ENCODE measurements around the gene DCP1A.
"Not testable (repeated sequence)": the region's sequence is repeated elsewhere in the genome, so short reads cannot be mapped to it uniquely, and the experiment has no call there.

DCP1A gene

DNA sequence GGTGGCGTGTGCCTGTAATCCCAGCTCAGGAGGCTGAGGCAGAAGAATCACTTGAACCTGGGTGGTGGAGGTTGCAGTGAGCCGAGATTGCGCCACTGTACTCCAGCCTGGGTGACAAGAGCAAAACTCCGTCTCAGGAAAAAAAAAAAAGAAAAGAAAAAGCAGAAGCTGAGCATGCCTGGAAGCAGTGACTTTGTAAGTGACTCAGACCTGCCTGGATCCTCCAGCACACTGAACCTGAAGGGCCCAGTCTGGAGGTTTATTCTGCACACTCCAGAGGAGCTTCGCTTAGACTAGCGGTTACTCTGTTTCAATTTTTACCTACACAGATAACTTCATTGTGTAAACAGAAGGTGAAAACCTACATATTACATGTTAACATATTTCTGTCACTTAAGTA is 19.4 kb downstream of the DCP1A start:
- not testable (repeated sequence) for DNase-seq

DNA sequence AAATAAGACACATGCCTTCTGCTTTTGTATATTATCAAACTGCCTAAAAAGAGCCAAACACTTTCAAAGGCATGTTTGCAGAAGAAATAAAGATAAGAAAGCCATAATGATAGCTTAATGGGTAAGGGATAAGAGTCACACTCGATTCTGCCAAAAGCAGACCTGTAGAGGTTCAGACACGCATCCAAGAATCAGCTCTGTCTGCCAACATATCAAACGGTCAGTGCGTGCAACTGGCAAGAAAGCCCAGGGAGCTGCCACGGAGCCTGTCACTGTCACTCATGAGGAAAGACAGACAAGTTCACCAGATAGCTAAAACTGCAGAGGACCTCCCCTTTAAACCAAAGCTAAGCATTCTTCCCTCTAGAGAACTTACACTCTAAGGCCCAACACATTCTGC is 23.2 kb downstream of the DCP1A start:
- no peak for DNase-seq

DNA sequence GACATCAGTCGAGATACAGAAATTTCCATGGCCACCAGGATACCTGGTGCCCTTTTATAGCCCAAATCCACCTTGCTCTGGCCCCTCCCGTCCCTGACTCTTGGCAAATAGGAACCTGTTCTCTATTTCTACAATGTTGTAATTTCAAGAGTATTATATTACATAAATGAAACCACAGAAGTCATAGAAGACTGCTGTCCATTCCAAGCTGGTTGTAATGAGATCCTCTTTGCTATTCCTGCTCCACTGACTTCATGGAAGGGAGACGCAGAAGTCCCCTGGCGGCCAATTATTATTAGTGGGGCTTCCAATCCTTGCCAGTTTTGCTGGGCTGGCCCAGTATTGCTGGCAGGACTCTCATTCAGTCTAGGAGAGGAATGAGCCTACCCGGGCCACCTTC is 26.6 kb downstream of the DCP1A start:
- no peak for DNase-seq

DNA sequence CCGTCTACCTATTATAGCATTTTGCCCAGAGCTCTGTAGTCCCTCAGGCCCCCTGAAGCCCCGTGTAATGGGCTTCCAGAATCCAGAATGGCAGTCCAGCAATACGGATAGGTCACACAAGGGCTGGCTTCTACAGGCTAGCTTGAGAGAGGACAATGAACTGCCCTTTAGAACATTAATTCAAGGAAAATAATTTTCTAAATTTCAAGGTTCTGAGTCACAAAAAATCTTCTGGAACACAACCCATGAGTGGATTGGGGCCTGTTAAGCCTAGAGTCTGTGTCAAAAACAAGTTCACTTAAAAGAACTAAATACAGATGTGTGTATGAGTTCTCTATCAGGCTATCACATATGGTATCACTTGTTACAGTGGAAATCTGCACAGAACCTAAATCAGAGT is 28.8 kb downstream of the DCP1A start:
- no peak for DNase-seq

DNA sequence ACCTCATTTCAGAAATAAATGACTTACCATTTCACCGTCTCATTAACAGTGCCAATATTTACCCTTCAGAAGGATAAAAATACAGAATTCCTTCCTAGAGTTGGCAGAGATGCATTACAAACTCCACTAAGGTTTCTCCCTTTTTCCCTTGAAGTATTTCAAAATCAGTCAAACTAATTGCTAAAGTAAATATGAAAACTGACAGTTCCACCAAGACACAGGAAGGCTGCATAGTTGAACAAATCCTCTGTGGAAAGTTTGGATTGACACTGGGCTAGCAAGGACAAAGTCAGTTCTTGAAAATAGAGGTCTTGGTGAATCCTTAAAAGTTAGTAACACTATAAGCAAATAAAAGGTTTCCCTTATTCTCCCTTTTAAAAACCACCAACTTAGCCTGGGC is 34.5 kb downstream of the DCP1A start:
- DNase-seq: no peak

DNA sequence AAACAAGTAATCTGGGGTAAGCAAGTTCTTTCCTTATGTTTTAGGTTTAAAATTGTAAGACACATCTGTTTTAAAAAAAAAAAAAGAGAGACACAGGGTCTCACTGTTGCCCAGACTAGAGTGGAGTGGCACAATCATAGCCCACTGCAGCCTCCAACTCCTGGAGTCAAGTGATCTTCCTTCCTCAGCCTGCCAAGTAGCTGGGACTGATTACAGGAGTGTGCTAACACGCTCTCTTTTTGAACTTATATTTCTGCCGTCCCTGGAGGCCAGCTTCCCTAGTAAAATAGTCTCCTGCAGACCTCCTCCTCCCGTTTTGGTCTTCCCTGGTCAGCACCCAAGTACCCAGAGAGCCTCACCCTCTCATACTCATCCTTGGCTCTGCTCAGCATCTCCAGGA is 35.5 kb downstream of the DCP1A start:
- no peak for DNase-seq

DNA sequence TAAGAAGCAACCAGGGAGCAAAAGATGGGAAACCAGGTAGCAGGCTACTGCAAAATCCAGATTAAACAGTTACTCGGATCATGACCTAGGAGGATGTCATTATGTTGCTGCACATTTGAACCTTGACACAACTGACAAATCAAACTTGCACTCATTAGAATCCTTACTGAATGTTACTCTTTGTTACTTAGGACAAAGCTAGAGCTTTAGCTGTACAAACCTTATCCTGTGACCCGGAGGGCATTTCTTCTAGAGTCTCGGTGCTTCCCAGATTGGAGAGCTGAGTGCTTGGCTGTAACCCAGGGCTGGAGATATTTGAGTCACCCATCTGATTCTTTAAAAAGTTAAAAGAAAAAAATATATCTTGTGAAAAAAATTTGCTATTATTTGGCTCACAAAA is 43.4 kb downstream of the DCP1A start:
- no peak for DNase-seq

DNA sequence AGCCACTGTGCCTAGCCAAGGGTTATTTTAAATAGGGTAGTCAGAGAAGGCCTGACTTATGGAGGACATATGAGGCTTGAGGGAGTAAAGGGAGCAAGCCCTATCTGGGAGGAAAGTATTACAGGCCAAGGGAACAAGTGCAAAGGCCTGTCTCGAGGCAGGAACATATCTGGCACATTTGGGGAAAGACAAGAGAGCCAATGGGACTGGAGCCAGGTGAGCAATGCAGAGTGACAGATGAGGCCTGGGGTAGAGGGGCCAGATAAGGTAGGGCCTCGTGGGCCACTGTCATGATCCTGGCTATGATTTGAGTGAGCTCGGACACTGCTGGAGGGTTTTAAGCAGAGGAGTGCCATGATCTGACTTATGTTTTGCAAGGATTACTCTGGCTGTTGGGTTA is 43.8 kb downstream of the DCP1A start:
- no peak for DNase-seq

DNA sequence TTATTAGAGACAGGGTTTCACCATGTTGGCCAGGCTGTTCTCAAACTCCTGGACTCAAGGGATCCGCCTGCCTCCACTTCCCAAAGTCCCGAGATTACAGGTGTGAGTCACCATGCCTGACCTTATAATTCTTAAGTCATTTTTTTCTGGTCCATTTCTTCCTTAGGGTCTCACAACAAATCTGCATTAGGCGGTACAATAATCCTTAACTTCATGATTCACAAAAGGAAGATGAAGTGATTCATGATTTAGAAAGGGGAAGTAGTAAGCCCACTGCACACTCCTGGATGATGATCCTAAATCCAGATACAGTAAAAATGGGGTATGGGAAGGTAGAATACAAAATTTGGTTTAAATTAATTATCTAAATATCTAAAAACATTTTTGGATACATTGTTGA is 46.5 kb downstream of the DCP1A start:
- no peak for DNase-seq

DNA sequence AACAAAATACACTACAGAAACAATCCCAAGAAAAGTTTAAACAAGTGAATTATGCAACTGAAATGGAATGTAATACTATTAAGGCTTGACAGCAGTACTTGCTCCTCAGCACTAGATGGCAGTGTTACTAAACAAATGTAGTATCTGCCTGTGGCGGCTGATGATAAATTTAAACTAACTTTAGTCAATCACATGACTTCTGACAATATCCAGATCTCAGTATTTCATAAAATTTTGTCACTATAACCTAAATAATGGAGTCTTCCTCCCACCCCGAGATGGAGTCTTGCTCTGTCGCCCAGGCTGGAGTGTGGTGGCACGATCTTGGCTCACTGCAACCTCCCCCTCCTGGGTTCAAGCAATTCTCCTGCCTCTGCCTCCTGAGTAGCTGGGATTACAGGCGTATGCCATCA is 47.7 kb downstream of the DCP1A start:
- peak in 1 of 2 experiments; percentile 24 for DNase-seq

DNA sequence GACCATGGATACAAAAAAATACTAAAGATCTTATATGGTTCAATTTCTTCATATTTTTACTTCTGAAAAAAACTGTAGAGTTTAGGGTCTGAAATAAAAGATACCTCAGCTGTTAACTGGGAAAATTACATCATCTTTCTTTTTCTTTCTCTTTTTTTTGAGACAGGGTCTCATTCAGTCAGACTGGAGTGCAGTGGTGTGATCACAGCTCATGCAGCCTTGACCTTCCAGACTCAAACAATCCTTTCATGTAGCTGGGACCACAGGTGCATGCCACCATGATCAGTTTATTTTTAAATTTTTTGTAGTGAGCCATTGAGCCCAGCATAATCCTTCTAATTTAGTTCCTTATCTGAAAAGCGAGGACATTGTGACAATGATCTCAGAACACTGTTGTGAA is 51.9 kb downstream of the DCP1A start:
- no peak for DNase-seq

DNA sequence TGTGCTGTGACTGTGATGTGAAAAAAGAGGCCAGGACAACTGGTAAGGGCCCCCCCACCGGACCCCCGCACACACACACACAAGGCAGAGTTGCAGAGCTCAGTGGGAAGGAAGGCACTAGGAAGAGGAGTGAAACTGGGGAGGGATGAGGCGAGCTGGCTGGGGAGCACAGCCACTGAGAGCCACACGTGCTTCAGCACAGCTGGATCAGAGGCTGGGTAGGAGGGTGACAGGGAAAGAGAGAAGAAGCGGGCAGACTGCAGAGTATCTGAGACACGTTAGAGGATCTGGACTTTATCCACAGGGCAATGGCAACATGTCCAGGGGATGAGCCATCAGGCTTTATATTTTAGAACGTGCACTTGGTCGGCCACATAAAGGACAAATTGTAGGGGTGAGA is 53.5 kb downstream of the DCP1A start:
- no peak for DNase-seq

DNA sequence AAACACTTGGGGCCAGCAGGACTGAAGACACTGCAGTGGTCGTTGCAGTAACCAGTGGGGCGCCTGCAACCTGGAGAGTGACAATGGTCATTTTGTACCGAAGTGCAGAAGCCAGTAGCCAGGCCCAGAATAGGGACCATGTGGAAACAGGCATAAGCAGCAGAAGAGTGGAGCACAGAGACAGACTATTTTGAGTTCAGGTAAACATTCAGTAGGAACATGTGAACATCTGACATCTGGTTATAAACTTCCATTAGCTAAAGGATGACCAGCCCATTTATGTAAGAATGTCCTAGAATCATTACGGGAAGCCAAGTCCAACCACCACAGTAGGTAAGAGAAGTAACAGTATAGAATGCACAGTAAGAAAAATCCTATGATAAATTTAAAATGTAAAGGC is 59.1 kb downstream of the DCP1A start:
- DNase-seq: no peak

DNA sequence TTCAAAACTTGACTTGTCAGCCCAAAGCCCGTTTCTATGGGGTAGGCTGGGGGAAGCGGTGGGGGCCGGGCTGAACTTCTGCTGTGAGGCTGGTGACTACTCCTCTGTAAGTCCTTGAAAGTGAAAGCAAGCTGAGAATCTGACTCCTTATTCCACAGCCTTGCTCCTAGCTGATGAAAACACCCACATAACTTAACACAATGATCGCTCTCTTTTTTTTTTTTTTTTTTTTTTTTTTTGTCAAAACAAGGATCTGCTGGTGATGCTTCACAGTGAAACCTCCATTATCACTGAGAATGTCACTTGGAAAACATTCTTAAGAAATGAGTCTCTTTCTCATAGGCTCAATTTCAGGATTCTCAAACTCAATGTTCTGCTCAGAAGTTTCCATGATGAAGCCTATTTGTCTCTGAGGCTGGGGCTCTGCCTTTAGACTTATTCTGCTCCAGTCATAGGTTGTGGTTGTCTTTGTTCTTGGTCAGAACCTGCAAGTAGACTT is 60.2 kb downstream of the DCP1A start:
- no peak for DNase-seq

DNA sequence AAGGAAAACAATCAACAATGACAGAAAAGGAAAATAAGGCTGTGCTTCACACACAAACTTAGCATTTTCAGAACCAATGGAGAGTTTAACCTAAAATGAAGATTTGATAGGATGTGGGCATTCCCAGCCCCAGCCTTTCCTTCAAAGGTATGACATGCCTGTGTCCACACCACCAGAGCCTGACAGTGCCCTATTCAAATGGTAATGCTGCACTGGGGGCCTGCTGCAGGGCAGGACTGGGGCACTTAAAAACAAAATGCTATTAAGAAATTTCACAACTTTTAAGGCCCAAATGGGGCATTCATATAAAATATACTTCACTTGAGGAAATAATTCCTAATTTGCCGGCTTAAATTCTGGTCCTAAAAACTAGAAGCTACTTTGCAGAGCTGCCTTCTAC is 60.6 kb downstream of the DCP1A start:
- no peak for DNase-seq

DNA sequence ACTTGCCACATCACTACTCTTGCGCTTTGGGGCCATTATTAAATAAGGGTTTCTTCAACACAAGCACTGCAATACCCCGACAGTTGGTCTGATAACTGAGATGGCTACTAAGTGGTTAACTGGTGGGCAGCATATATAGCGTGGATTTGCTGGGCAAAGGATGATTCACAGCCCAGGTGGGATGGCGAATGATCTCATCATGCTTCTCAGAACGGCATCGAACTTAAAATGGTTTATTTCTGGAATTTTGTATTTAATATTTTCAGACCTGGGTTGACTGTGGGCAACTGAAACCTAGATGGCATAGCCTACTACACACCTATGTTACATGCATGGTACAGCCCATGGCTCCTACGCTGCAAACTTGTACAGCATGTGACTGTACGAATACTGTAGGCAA is 64.8 kb downstream of the DCP1A start:
- DNase-seq: no peak

DNA sequence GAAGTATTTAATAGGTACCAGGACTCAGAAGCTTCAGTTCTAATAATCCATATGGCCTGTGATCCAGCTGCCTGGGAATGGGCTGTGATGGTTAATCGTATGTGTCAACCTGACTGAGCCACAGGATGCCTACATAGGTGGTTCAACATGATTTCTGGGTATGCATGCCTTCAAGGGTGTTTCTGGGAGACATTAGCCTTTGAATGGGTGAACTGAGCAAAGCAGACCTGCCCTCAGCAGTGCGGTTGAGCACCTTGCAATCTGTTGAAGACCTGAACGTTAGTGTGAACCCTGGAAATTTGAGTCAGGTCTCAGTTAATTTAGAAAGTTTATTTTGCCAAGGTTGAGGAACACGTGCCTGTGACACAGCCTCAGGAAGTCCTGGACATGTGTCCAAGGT is 68.7 kb downstream of the DCP1A start:
- no peak for DNase-seq

DNA sequence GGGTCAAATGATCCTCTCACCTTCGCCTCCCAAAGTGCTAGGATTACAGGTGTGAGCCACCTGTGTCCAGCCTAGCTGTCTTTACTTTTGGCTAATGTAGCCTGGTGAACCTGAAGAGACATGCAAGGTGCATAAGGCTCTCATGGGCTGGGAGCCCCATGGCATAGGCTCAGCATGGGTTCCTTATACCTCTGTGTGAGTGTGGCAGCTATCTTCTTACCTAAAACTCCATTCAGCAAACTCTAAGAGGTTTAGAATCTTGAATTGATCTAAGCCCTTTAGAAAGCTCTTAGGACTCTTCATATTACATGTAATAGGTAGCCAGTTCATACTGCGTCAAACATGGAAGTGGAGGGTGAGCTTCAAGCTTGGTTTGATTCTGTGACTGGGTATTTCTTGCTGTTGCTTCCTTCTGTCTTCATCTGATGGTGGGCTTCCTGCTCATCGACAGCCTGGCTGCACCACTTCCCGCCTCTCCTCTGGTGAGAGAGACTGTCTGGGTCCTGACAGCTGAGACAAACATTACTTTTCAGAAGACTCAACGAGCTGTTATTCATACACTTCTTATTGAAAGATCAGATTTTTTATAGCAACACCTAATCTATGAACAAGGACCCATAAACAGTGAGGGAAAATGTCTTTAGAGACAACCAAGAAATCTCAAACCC is 72.3 kb downstream of the DCP1A start:
- no peak for DNase-seq

DNA sequence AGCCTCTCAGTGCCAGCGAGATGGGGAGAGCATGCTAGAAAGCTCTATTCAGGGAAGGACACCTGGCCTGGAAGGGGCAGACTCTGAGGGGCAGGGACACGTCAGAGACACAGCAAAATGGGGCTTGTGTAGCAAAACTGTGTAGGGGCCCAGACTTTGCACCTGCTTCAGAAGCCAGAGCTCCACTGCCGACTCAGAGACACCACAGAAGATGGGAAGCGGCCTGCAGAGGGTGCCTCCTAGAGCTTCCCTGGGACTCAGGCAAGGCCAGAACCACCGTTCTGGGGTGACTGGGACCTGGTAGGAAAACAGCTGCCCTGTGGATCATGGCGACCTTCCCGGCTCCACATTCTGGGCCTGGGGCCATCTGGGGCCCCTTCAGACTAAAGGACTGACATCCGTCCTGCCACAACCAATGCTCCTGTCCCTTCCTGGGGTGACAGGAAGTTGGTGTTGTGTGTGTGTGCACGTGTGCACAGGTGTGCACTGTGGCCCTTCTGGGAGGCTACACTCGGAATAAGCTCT is 74.1 kb downstream of the DCP1A start:
- DNase-seq: no peak

DNA sequence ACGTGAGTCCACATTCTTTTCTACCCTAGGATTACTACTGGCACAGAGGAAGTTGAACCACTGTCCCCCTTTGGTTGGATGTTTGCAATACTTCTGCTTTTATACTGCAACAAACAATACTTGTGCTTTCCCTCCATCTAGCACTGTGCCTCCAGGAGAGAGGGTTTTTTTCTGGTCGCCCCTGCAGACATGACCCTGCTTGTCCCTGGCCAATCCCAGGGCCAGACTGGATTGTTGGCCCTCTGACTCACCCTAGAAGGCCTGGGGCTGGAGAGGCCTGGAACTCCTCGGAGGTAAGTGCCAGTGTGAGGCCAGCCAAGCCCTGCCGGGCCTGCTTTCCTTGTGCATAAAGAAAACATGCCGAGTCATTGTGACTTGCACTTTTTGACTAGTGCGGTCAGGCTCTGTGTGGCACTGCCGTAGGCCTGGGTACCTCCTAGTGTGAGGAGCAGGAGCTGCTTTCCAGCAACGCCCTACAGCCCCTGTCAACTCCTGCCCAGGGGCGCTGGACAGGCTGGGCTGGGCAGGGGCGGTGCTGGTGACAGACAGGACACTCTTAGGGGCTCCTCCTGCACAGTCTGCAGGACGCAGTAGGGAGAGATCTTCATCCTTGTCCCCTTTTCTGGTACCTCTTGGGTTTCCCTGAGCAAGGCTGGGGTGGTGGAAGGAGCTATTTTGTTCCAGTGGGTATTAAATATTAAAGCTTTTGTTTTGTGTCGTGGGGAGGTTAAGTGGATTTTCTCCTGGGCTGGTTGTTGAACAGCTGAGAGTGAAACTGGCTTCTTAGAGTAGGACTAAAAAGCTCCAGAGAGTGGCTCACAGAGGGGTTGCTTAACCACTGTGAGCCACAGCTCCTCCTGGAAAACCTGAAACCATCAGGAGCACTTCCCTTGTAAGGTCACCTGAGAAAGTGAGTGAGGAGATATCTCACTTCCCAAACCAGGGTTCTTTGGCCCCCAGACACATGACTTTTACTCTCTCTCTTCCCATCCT is 77.2 kb downstream of the DCP1A start:
- DNase-seq: no peak

DNA sequence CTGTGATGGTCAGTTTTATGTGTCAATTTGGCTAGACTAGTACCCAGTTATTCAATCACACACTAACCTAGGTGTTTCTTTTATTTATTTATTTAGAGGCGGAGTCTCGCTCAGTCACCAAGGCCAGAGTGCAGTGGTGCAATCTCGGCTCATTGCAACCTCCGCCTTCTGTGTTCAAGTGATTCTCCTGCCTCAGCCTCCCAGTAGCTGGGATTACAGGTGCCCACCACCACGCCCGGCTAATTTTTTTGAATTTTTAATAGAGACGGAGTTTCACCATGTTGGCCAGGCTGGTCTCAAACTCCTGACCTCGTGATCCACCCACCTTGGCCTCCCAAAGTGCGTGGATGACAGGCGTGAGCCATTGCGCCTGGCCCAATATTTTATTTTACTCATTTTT is 78.2 kb downstream of the DCP1A start:
- DNase-seq: not testable (repeated sequence)

DNA sequence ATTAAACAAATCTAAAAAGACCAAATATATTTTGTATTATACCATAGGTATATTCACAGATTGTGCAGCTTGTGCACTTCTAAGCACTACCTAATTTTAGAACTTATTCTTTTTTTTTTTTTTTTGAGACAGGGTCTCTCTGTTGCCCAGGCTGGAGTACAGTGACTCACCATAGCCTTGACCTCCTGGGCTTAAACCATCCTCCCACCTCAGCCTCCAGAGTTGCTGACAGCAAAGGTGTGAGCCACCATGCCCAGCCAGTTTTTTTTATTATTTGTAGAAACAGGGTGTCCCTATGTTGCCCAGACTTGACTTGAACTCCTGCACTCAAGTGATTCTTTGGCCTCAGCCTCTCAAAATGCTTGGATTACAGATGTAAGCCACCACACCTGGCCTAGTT is 79.6 kb downstream of the DCP1A start:
- DNase-seq: no peak

DNA sequence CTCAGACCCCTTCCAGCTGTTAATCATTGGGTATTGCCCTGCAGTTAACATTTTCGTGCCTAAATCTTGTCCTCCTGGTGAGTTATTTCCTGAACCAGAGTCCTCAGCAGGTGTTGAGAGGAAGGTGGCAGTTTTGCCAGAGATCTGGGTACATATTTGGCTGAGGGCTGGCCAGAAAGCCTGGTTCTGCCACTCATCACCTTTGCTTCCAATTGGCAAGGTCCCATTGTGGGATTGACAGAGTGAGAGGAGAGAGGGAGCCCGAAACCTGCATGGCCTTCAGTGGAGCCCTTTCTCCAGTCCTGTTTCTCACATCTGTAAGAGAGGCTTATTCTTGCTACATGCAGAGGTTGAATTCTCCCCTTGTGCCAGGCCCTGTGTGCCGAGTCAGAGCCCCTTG is 82.6 kb downstream of the DCP1A start:
- DNase-seq: no peak

DNA sequence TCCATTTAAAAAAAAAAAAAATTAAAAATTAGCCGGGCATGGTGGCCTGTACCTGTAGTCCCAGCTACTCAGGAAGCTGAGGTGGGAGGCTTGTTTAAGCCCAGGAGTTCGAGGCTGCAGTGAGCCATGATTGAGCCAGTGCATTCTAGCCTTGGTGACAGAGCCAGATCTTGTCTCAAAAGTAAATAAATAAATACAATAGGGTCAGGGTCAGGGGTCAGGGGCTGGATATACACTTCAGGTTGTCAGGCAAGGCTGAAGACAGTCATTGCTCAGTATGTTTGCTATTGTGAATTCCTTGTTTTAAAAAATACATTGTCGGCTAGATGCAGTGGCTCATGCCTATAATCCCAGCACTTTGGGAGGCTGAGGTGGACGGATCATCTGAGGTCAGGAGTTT is 83.4 kb downstream of the DCP1A start:
- DNase-seq: no peak
